Activated CD4-positive, alpha-beta memory T cell treated with anti-CD3 and anti-CD28 coated beads, Interleukin-2, amount 10 ng/mL, durations not matched to agents 7 days and 5 days (primary cell): ENCODE measurements around the gene POC5. TPM values are rescaled to one million over a fixed set of nuclear protein-coding genes. Genes with fewer than 3 reads are reported as not detected.

Experiments
- CTCF ChIA-PET: fragments of 350-600 bp; sonication (Branson Sonifier 250); formaldehyde crosslinking; loops from one replicate; lab custom pipeline; 2021; ENCODE audit warnings: antibody characterized with exemption, inconsistent platforms; lab: Charles Lee
- POLR2A ChIA-PET: fragments of 350-600 bp; sonication (Branson Sonifier 250); formaldehyde crosslinking; loops from one replicate; lab custom pipeline; 2021; ENCODE audit warnings: antibody characterized with exemption; lab: Charles Lee
- DNase-seq: peaks from one replicate; pipeline ENCODE4 v3.0.0-alpha.2; 2020
- H3K27ac Mint-ChIP-seq: one replicate; pipeline ENCODE4 v1.8.0; 2021; ENCODE audit warnings: mild to moderate bottlenecking, mixed read lengths
- H3K27me3 Mint-ChIP-seq: one replicate; pipeline ENCODE4 v1.8.0; 2021; ENCODE audit warnings: mixed read lengths
- H3K36me3 Mint-ChIP-seq: one replicate; pipeline ENCODE4 v1.8.0; 2021; ENCODE audit warnings: low read depth, mixed read lengths
- H3K4me1 Mint-ChIP-seq: one replicate; pipeline ENCODE4 v1.8.0; 2021; ENCODE audit warnings: mixed read lengths
- H3K4me3 Mint-ChIP-seq: one replicate; pipeline ENCODE4 v1.8.0; 2021; ENCODE audit warnings: mild to moderate bottlenecking, mixed read lengths
- H3K9me3 Mint-ChIP-seq: one replicate; pipeline ENCODE4 v1.8.0; 2021; ENCODE audit warnings: mixed read lengths
- total RNA-seq, 2 experiments: library from RNA; stranded (reverse); gene quantifications; one replicate each; pipeline ENCODE4 v1.2.3, GENCODE V29; 2021

POC5 gene
- total RNA-seq, 2 experiments from 2014 or later: 21.5 TPM

DNA sequence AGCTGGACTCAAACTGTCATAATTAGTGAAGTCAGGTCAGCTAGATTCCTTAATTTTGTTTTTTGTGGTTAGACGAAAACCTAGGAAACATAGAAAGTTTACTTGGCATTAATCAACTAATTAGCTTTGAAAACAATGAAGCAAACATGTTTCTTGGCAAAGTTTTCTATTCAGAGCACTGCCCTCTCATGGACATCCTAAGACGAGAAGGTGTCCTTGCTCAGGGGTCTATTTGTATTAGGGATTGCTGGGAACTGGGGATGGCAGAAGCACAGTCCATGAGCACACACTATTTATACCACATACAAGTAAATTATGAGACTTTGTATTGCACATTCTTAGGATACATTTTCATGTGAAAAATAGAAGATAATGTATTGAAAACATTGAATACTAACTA, 49.7 kb downstream of the POC5 start:
- CTCF ChIA-PET: no interaction called here
- no peaks in the 10 kb centered on the region for H3K27me3 Mint-ChIP-seq
- peaks cover 35% of the 10 kb centered on the region for H3K4me1 Mint-ChIP-seq
- no peak for DNase-seq
- H3K4me3 Mint-ChIP-seq: no peak overlapping the region
- POLR2A ChIA-PET: no interaction called here
- no peak overlapping the region for H3K27ac Mint-ChIP-seq
- H3K36me3 Mint-ChIP-seq: peaks cover 9% of the 10 kb centered on the region
- no peaks in the 10 kb centered on the region for H3K9me3 Mint-ChIP-seq

DNA sequence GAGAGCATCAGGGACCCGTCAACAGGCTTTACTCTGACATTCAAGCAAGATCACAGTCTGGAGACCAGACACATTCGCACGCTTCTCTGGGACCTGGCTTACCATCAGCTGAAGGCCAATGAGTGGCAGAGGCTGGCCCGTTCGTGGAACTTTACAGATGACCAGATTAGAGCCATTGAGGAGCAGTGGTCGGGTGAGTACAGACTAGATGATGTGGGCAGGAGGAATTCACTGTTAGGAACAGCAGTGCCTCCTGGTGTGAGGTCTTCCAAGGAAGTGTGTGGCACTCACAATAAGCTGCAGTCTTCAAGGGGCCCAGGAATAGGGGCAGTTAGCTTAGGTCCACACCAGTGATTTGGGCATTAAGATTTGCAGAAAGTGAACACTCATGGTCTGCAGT, 50.4 kb downstream of the POC5 start:
- Mint-ChIP-seq H3K9me3 (no peaks in the 10 kb centered on the region), H3K4me3 (no peak overlapping the region), H3K27ac (no peak overlapping the region), H3K4me1 (peaks cover 35% of the 10 kb centered on the region), H3K36me3 (peaks cover 4% of the 10 kb centered on the region), H3K27me3 (no peaks in the 10 kb centered on the region)
- DNase-seq: no peak
- ChIA-PET POLR2A (no interaction called here), CTCF (no interaction called here)

DNA sequence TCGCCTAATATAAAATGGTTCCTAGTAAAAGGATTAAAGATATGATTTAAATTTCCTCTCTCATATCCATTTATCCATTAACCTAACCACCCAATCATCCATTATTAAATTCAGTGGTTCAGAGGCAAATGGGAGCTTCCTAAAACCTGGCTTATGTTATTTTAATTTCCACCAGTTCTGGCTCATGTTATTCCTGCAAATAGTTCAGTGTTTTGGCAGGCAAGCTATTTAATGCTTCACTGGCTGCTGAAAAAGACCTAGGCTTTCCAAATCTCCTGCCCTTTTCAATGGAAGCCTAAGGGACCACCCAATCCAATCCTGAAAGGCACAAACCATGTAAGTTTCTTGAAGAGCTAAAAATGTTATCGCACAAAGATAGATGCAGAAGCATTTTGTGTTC, 52.3 kb downstream of the POC5 start:
- POLR2A ChIA-PET: no interaction called here

DNA sequence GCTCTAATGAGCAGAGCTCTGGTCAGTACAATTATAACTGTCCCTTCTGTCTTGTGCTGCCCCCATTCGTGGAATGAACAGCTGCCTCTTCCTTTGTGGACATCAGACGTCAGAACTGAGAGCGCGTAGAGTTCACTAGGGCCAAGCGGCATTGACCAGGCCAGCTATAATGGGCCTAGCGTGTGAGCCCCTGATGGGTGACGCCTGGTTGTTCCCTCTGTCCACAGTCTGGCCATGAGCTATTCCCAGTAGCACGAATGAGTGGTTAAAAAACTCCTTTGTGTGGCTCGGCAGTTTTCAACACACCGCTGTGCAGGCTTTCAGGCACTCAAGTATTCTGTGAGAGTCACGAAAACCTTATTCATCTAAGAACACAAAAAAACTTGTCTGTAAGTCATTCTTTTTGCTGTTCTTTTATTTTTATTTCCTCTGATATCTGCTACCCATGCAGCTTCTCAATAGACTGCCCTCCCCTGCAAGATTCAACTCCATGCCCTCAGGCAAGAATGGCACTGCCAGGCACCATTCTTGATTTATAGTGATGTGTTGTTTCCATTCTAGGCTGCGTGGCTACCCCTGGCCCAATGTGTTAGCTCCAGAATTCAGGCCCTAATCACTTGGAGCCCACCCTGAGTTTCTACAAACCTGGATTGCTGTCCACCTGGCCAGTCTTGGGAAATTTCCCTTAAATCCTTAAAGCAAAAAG, 53.5 kb downstream of the POC5 start:
- H3K9me3 Mint-ChIP-seq: no peaks in the 10 kb centered on the region
- POLR2A ChIA-PET: interaction anchor here (0.8 kb wide), 1 partner anchor 151 kb away, joined by 3 read pairs; no protein-coding TSS in a partner anchor
- peaks cover 13% of the 10 kb centered on the region for H3K4me1 Mint-ChIP-seq
- no peak overlapping the region for H3K27ac Mint-ChIP-seq
- no peak for DNase-seq
- no peaks in the 10 kb centered on the region for H3K27me3 Mint-ChIP-seq
- no peaks in the 10 kb centered on the region for H3K36me3 Mint-ChIP-seq
- H3K4me3 Mint-ChIP-seq: no peak overlapping the region
- CTCF ChIA-PET: interaction anchor here (1.4 kb wide), 1 partner anchor 17 kb away, joined by 3 read pairs; no protein-coding TSS in a partner anchor

More for the DNA sequence above, 52.3 kb downstream of the POC5 start:
- no peak overlapping the region for H3K27ac Mint-ChIP-seq
- DNase-seq: no peak
- H3K4me1 Mint-ChIP-seq: peaks cover 26% of the 10 kb centered on the region
- CTCF ChIA-PET: interaction anchor here (0.9 kb wide), 1 partner anchor 16 kb away, joined by 4 read pairs; no protein-coding TSS in a partner anchor
- no peak overlapping the region for H3K4me3 Mint-ChIP-seq
- no peaks in the 10 kb centered on the region for H3K27me3 Mint-ChIP-seq
- H3K9me3 Mint-ChIP-seq: no peaks in the 10 kb centered on the region
- H3K36me3 Mint-ChIP-seq: no peaks in the 10 kb centered on the region

DNA sequence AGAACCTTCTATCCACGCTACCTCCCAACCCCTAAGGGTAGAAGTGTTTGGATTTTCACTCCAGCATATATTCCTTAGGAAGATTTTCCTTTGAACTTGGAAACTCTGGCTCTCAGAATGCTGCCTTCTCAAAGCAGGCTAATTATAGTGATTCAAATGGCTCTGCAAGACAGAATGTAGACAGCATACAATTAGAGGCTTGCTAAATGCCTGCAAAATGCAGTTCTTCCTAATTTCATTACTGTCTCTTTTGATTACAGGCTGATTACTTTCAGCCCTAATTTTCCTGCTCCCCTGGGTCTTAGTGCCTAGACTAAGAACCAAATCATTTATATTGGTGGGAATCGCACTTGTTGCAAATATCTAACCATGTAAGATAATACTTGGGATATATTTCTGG, 55.2 kb downstream of the POC5 start:
- Mint-ChIP-seq H3K9me3 (no peaks in the 10 kb centered on the region), H3K27ac (no peak overlapping the region)
- POLR2A ChIA-PET: no interaction called here

DNA sequence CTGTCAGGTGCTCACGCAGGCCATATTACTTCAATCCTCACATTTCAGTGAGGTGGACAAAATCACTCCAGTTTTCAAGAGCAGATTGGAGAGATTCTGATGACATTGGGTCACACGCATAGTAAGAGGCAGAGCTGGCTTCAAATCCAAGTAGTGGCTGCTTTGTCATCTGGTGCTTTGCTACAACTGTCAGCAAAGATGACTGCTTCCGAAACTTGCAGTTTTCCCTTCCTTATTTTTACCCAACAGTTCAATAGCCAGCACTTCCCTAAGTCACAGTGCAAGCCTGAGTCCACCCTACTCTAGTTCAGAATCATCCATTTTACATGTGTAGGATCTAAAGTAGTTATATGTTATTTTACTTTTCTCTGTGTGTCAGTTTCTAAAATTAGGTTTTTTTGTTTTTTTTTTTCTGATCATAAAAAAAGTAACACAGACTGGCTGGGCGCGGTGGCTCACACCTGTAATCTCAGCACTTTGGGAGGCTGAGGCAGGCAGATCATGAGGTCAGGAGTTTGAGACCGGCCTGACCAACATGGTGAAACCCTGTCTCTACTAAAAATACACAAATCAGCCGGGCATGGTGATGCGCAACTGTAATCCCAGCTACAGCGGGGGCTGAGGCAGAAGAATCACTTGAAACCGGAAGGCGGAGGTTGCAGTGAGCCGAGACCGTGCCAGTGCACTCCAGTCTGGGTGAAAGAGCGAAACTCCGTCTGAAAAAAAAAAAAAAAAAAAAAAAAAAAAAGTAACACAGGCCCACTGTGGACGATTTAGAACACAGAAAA, 56.4 kb downstream of the POC5 start:
- POLR2A ChIA-PET: interaction anchor here (1.3 kb wide), 1 partner anchor 8 kb away, joined by 4 read pairs; no protein-coding TSS in a partner anchor
- no peak for DNase-seq
- CTCF ChIA-PET: no interaction called here
- peaks cover 5% of the 10 kb centered on the region for H3K4me1 Mint-ChIP-seq
- no peaks in the 10 kb centered on the region for H3K36me3 Mint-ChIP-seq
- H3K9me3 Mint-ChIP-seq: no peaks in the 10 kb centered on the region
- no peaks in the 10 kb centered on the region for H3K27me3 Mint-ChIP-seq
- no peak overlapping the region for H3K4me3 Mint-ChIP-seq
- no peak overlapping the region for H3K27ac Mint-ChIP-seq

More for the DNA sequence above, 55.2 kb downstream of the POC5 start:
- no peak for DNase-seq
- CTCF ChIA-PET: interaction anchor here (0.6 kb wide), 1 partner anchor 1052 kb away, joined by 3 read pairs; no protein-coding TSS in a partner anchor
- Mint-ChIP-seq H3K36me3 (no peaks in the 10 kb centered on the region), H3K4me3 (no peak overlapping the region), H3K27me3 (no peaks in the 10 kb centered on the region), H3K4me1 (peaks cover 10% of the 10 kb centered on the region)

DNA sequence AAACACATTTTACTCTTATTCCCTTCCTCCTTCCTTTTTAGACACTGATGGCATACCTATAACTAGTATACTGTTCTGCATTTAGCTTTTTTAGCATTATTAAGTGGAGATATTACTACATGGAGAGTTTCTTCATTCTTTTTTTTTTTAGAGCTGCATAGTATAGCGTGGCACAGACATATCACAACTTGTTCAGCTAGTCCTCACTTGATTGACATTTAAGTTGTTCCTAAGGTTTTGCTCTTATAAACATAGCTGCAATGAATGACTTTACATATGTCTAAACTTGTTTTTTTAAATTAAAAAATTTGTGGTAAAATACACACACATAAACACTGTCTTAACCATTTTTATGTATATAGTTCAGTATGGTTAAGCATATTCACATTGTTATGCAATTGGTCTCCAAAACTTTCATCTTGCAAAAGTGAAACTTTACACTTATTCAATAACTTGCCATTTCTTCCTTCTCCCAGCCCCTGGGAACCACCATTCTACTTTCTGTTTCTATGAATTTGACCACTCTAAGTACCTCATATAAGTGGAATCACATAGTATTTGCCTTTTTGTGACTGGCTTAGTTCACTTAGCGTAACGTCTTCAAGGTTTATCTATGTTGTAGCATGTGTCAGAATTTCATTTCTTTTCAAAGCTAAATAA, 57.3 kb downstream of the POC5 start:
- no peak for DNase-seq
- H3K9me3 Mint-ChIP-seq: no peaks in the 10 kb centered on the region
- ChIA-PET POLR2A (interaction anchor here (1.3 kb wide), 1 partner anchor 9 kb away, joined by 4 read pairs; no protein-coding TSS in a partner anchor), CTCF (interaction anchor here (1.1 to 1.3 kb wide), 2 partner anchors 10 to 424 kb away, joined by 3 read pairs; partner anchors contain the start of gene ANKRD31)
- no peak overlapping the region for H3K4me3 Mint-ChIP-seq
- no peaks in the 10 kb centered on the region for H3K36me3 Mint-ChIP-seq
- no peaks in the 10 kb centered on the region for H3K27me3 Mint-ChIP-seq
- H3K4me1 Mint-ChIP-seq: peaks cover 5% of the 10 kb centered on the region
- no peak overlapping the region for H3K27ac Mint-ChIP-seq

DNA sequence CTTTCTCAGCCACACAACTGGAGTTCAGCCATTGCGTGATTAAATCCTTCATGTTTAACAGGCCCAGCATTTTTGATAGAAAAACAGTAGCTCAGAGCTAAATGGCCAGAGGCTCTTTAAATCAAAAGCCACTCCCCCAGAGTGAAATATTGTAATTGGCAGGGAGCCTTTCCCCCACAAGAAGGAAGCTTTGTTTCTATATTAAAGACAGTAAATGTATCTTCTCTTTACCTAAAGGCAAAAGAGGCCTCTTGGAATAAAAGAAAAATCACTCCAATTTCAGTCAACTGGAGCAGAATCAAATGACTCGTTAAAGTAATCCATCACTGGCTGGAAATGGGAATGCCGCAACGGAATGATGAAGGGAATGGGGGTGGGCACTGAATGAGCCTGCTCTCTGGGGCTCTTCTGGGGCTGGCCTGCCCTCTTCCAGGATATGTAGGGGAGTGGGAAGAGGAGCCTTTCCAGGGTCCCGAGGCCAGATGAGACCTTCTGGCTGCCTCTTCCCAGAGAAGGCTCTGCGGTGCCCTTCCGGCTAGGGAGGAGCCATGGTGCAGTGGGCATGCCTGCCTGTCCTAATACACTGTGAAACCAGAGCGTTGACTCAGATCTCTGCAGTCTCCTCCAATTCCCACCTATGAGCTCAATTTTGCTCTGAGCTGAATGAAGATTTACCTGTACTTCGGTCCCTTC, 60.8 kb downstream of the POC5 start:
- DNase-seq: no peak
- ChIA-PET CTCF (no interaction called here), POLR2A (no interaction called here)
- Mint-ChIP-seq H3K9me3 (no peaks in the 10 kb centered on the region), H3K4me1 (peaks cover 5% of the 10 kb centered on the region), H3K4me3 (no peak overlapping the region), H3K27me3 (peaks cover 2% of the 10 kb centered on the region), H3K27ac (no peak overlapping the region), H3K36me3 (no peaks in the 10 kb centered on the region)

DNA sequence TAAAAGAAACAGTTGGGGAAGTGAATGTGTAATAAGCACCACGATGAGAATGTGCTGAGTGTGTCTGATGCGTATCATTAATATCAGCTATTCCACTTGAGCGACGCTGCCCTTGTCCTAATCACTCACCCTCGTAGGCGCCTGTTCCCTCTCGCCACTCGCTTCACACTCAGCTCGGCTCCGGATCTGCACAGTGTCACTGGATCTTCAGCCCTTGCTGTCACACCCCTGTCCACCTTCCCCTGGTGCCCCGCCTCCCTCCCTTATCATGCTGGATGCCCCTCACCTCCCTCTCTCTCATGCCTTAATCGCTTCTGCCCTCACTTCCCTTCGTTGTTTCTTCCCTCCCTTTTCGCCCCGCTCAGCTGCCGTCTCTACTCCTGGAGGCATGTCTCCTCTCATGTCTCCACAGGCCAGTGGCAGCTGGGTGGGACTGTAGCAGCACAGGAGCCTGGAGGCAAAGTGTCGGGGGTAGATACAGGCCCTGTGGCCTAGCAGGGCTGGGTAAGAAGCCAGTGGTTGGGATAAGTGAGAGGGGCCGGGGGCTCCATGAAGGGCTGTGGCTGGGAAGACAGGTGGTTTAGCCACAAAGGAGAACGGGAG, 62.4 kb downstream of the POC5 start:
- no peaks in the 10 kb centered on the region for H3K9me3 Mint-ChIP-seq
- ChIA-PET CTCF (no interaction called here), POLR2A (no interaction called here)
- H3K4me1 Mint-ChIP-seq: no peaks in the 10 kb centered on the region
- H3K36me3 Mint-ChIP-seq: no peaks in the 10 kb centered on the region
- no peak for DNase-seq
- H3K27me3 Mint-ChIP-seq: peaks cover 2% of the 10 kb centered on the region
- H3K27ac Mint-ChIP-seq: no peak overlapping the region
- H3K4me3 Mint-ChIP-seq: no peak overlapping the region

DNA sequence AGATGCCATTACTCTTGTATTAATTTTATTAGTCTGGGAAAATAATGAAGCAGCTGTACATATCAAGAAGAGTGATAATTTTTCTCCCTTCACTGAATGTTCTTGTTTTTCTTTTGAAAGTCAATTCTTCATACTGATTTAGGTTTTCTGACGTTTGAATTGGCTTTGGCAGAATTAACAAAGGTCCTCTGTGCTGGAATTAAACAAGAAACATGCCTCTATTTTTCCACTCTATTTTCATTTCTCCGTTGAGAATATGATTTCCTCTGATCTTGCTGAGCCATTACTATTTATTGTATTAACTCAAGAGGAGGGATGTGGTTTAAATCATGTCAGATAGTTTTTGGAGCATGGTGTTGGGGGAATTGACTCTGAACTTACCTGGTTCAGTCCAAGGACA, 63.7 kb downstream of the POC5 start:
- H3K27ac Mint-ChIP-seq: no peak overlapping the region
- peaks cover 2% of the 10 kb centered on the region for H3K27me3 Mint-ChIP-seq
- no peaks in the 10 kb centered on the region for H3K36me3 Mint-ChIP-seq
- CTCF ChIA-PET: no interaction called here
- H3K9me3 Mint-ChIP-seq: peaks cover 3% of the 10 kb centered on the region
- no peak overlapping the region for H3K4me3 Mint-ChIP-seq
- POLR2A ChIA-PET: no interaction called here
- H3K4me1 Mint-ChIP-seq: peaks cover 4% of the 10 kb centered on the region
- no peak for DNase-seq

DNA sequence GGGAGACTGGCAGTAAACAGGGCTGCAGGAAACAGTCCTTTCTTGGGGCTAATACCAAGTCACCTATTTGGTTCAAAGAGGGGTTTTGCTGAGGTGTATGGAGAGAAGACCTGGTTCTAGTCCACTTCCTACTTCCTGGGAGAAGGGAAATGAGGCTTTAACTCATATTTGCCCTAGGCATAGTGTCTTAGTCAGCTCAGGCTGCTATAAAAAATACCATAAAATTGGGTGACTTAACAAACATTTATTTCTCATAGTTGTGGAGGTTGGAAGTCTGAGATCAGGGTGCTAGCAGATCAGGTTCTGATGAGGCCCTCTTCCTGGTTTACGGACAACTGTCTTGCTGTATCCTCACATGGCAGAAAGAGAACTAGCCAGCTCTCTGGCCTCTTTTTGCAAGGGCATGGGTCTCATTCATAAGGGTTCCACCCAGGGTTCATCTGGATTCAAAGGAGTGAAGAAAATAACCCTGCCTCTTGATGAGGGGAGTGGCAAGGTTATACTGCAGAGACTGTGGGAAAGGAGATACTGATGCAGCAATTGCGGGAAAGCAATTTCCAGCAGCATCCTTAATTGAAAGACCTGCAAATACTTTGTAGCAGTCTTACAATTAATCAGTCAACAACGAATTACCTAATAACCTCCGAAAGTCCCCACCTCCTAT, 65.5 kb downstream of the POC5 start:
- ChIA-PET CTCF (no interaction called here), POLR2A (no interaction called here)
- H3K27me3 Mint-ChIP-seq: peaks cover 2% of the 10 kb centered on the region
- no peaks in the 10 kb centered on the region for H3K36me3 Mint-ChIP-seq
- DNase-seq: no peak
- H3K9me3 Mint-ChIP-seq: peaks cover 6% of the 10 kb centered on the region
- H3K4me3 Mint-ChIP-seq: no peak overlapping the region
- no peak overlapping the region for H3K27ac Mint-ChIP-seq
- peaks cover 7% of the 10 kb centered on the region for H3K4me1 Mint-ChIP-seq

DNA sequence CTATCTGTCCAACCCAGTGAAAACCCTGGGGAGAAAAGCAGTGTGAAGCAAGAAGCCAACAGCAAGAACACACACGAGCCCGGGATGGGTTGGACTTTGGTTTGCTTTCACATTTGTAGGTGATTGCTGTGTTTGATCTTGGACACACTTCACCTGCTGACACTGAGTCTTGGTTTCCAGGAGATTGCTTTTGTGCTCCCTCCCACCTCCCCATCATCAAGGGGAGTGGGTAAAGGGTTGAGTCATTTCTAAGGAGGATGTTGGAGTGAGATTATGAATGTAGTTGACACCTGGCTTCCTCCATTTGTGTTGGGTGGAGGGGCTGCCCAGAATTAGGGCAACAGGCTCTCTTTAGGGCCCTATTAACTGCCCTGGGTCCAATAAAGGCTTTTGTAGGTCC, 68.5 kb downstream of the POC5 start:
- no peak for DNase-seq
- H3K9me3 Mint-ChIP-seq: peaks cover 6% of the 10 kb centered on the region
- H3K4me1 Mint-ChIP-seq: peaks cover 7% of the 10 kb centered on the region
- ChIA-PET POLR2A (no interaction called here), CTCF (no interaction called here)
- H3K36me3 Mint-ChIP-seq: no peaks in the 10 kb centered on the region
- no peak overlapping the region for H3K27ac Mint-ChIP-seq
- no peak overlapping the region for H3K4me3 Mint-ChIP-seq
- H3K27me3 Mint-ChIP-seq: no peaks in the 10 kb centered on the region
